GDM1 (cell line): ENCODE data around the gene KRT35.

Source experiments
- DNase-seq: peaks from one replicate; lab custom pipeline; 2025; lab: John Stamatoyannopoulos, UW

KRT35 gene

GRCh38 chr17:41511716-41512115 is 30.8 kb upstream of the KRT35 start:
- no peak for DNase-seq

- DNase-seq = no peak
Measured at GRCh38 chr17:41511116-41511515, 30.2 kb upstream of the KRT35 start.

- DNase-seq = no peak
Measured at GRCh38 chr17:41510251-41511065, 29.5 kb upstream of the KRT35 start.

- DNase-seq = no peak
Measured at GRCh38 chr17:41507315-41507880, 26.4 kb upstream of the KRT35 start.

GRCh38 chr17:41505809-41506767 is 25.1 kb upstream of the KRT35 start:
- DNase-seq = no peak

GRCh38 chr17:41505007-41505808 is 24.3 kb upstream of the KRT35 start, which contains the start of gene KRT13:
TSS of gene KRT13 (minus strand) at chr17:41505612. CDS start at chr17:41505550, 62 bp downstream.
- DNase-seq = no peak

GRCh38 chr17:41504246-41504977 is 23.5 kb upstream of the KRT35 start:
- DNase-seq = no peak

GRCh38 chr17:41503202-41503601 is 22.3 kb upstream of the KRT35 start:
- no peak for DNase-seq

- DNase-seq = no peak
Measured at GRCh38 chr17:41500131-41500911, 19.4 kb upstream of the KRT35 start.

- DNase-seq = no peak
Measured at GRCh38 chr17:41499714-41500113, 18.8 kb upstream of the KRT35 start.

- peak; percentile 14 for DNase-seq
Measured at GRCh38 chr17:41498276-41498675, 17.3 kb upstream of the KRT35 start.

GRCh38 chr17:41496803-41497484 is 16.0 kb upstream of the KRT35 start:
- peak; percentile 77 for DNase-seq

GRCh38 chr17:41494524-41494923 is 13.6 kb upstream of the KRT35 start:
- no peak for DNase-seq

GRCh38 chr17:41492771-41493170 is 11.8 kb upstream of the KRT35 start:
- DNase-seq = no peak

GRCh38 chr17:41492351-41492750 is 11.4 kb upstream of the KRT35 start:
- no peak for DNase-seq

- no peak for DNase-seq
Measured at GRCh38 chr17:41491476-41491875, 10.5 kb upstream of the KRT35 start.

GRCh38 chr17:41490000-41490990 is 9.3 kb upstream of the KRT35 start:
- no peak for DNase-seq

- DNase-seq = no peak
Measured at GRCh38 chr17:41489531-41489930, 8.6 kb upstream of the KRT35 start, which contains the start of gene KRT36. TSS of gene KRT36 (minus strand) at chr17:41489910. CDS start at chr17:41489864, 46 bp downstream.
